Measurements from ENCODE around the gene ITFG2.

Gene ITFG2

GRCh38 chr12:2795291-2796186, 16.9 kb upstream of the ITFG2 start:
- DNase-seq = peak; percentile 68

GRCh38 chr12:2796187-2796666, 16.2 kb upstream of the ITFG2 start:
- no peak for DNase-seq

DNA sequence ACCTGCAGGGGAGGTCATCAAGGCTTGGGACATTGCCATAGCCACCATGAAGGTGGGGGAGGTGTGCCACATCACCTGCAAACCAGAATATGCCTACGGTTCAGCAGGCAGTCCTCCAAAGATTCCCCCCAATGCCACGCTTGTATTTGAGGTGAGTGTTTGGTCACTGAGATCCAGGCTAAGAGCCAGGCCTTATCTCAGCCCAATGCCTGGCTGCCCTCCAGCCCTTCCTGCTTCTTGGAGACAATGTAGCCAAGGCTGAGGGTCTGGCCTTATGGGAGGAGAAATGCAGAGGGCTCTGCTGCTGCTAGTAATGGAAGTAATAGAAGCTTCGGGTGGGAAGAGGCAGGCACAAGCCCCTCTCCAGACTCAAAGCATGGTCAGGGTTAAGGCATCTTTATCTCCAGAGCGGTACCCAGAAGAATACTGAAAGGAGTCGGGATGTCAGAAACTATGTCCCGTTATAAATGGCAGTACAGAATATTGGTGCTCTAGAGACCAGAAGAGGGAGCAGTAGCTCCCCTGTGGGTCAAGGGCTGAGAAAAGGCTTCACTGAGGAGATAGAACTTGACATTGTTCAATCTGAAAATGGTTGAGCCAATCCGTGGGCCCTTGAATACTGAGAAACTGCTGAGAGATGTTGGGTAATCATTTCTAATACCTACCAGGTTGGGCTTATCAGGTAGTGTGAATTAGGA, 14.6 kb upstream of the ITFG2 start:
- no peak for DNase-seq

DNA sequence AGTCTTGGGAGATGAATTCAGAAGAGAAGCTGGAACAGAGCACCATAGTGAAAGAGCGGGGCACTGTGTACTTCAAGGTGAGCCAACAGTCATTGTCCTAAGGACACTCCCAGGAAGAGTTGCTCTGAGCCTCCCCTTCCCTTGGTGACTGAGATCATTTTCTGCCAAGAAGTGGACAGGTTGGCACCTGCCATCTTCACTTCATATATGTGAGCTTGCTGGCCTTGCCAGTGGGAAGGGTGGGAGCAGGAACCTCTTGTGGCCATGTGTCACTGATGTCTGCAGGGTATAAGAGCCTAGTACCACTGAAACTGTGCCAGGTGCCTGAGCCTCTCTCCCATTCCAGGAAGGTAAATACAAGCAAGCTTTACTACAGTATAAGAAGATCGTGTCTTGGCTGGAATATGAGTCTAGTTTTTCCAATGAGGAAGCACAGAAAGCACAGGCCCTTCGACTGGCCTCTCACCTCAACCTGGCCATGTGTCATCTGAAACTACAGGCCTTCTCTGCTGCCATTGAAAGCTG, 12.4 kb upstream of the ITFG2 start:
- no peak for DNase-seq

GRCh38 chr12:2801044-2801783, 11.3 kb upstream of the ITFG2 start:
- no peak for DNase-seq

GRCh38 chr12:2803635-2804392, 8.7 kb upstream of the ITFG2 start:
- no peak for DNase-seq

DNA sequence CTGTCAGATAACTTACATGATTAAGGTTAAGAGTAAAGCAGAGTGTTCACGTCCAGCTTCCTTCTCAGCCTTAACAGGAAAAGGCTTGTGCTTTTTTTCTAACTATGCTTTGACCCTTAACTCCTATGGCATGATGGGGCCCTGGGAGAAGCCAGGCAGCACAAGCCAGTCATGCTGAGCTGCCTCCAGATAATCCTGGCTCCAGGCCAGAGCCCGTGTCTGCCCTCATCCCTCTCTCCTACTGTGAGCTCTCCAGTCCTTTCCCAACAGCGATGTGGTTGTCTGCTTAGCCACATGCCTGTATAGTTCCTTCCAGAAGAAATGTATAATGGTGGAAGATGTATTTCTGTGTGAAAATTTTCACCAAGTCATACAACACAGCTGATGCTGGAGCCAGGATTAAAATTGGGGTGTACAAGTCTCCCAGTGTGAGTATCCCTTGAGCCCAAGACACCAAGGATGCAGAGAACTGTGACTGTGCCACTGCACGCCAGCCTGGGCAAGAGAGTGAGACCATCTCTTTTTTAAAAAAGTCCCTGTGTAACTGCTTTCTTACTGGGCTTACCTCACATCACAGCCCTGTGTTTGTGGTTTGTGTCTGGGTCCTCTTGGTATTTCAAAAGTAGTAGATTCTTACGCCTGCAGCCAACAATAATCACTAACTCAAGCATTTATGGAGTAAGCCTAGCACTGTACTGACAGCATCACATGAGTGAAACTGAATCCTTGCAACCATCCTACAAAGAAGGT, 7.9 kb upstream of the ITFG2 start:
- DNase-seq = no peak

GRCh38 chr12:2805143-2805520, 7.3 kb upstream of the ITFG2 start:
- no peak for DNase-seq

DNA sequence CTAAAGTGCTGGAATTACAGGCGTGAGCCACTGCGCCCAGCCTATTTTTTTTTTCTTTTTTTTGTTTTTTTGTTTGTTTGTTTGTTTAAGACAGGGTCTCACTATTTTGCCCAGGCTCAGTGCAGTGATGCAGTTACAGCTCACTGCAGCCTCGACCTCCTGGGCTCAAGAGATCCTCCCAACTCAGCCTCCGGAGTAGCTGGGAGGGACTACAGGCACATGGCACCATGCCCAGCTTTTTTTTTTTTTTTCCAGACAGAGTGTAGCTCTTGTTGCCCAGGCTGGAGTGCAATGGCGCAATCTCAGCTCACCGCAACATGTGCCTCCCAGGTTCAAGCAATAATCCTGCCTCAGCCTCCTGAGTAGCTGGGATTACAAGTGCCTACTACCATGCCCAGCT, 5.8 kb upstream of the ITFG2 start:
- DNase-seq = no peak

DNA sequence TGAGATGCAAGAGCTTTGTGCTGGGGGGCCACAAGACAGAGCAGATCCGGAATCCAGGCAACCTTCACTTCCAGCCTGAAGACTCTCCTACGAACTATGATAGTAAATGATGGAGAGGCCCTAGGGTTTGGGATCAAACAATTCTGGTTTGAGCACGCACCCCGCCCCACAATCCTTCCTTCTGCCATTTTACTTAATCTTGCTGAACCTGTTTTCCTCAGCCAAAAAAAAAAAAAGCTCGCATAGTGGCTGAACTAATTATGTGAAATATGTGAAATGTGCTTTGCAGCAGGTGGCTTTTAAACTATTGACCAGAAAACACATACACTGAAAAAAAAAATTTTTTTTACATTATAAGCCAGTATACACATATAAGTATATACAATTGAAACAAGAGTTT, 667 bp upstream of the ITFG2 start:
- no peak for DNase-seq

DNA sequence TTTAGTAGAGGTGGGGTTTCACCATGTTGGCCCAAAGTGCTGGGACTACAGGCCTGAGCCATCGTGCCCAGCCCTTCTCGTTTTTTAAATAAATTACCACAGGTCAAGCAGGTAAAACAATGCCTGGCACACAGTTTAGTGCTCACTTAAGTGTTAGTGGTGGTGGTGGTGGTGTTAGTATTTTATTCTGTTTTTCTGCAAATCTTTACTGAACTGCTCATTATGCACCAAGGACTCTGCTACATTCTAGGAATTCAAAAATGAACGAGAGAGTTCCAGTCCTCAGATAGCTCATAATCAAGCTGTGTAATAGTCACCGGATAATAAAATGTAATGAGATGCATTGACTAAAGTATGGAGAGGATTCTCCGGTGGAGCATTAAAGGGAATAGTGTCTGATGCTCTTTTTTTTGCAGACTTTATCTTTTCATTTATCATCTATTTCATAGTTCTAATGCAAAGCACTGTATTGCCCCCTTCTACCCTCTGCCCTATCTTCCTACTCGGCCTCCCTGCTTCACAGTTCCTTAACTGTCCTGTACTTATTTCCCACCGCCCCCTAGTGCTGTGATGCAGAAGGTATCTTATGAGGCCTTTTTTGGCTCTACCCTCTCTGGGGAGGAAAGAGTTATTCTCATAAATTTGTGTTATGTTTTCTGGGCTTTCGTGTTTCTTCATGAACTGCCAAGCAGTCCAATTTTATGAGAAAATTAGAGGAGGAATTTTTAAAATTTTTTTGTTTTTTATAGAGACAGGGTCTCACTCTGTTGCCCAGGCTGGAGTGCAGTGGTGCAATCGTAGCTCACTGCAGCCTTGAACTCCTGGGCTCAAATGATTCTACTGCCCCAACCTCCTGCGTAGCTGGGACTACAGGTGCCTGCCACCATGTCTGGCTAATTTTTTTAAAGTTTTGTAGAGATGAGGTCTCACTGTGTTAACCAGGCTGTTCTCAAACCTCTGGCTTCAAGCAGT, 1.0 kb downstream of the ITFG2 start:
- peak; percentile 51 for DNase-seq

DNA sequence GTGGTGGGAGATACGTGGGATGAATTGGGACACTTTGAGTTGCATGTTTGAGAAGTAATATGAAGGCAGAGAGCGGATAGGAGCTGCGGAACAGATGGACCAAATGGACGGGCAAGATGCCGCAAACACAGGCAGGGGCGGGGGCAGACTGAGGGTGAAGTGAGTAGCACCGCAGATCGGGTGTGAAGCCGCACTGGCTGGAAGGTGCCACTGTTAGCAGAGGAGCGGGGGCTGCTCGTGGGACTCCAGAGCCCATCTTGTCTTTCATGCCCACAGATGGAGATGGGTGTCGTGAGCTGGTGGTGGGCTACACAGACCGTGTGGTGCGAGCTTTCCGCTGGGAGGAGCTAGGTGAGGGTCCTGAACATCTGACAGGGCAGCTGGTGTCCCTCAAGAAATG, 7.3 kb downstream of the ITFG2 start:
- no peak for DNase-seq

- no peak for DNase-seq
These were observed 8.0 kb downstream of the ITFG2 start for GRCh38 chr12:2820432-2820831.

- DNase-seq = no peak
These were observed 11.0 kb downstream of the ITFG2 start for GRCh38 chr12:2823483-2823882.

DNA sequence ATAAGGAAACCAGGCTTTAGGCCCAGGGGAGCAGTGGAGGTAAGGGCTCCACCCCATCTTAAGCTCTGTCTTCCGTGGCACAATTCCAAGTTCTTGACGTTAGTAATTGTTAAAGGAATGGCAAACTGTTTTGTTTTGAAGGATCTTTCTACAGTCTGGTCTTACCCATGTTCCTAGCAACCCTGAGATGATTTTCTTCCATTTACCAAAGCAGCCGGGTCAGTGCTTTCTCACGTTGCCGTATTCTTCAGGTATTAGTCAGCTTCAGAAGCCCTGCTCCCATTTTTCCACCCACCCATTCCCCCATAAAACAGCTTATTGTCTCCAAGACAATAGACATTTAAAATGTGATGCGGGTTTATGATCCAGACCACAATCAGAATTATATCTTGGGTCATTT, 12.1 kb downstream of the ITFG2 start:
- DNase-seq = no peak

DNA sequence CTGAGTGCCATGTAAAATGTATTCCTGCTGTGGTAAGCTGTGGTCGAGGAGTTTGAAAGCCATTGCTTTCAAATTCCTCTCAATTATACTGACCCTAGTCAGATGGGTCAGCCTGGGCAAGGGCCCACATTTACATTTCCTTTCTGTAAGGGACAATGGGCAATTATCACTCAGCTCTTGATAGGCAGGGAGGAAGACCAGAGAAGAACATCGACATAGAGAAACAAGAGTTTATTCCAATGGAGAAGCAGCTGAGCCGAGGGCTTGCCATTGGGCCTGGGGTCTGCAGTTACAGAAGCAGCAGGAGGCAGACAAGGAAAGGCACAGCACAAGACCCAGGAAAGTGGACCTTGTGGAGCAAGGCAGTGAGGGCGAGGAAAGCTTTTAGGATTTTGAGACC, 12.7 kb downstream of the ITFG2 start:
- no peak for DNase-seq

- DNase-seq = no peak
These were observed 13.6 kb downstream of the ITFG2 start for GRCh38 chr12:2826036-2826435.

- no peak for DNase-seq
These were observed 14.4 kb downstream of the ITFG2 start for GRCh38 chr12:2826721-2827515.

DNA sequence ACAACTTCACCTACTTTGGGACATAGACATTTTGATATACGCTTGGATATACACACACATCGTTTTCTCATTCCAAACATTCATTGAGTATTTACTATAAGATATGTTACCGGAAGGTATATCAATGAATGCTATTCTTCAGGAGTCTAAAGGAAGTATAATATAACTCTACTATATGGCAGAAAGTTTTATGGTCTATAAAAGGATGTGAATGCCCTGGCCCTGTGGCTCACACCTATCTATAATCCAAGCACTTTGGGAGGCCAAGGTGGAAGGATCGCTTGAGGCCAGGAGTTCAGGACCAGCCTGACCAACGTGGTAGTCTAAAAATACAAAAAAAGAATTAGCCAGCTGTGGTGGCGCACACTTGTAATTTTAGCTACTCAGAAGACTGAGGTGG, 16.8 kb downstream of the ITFG2 start:
- DNase-seq = no peak

Data from stimulated activated CD4-positive, alpha-beta T cell treated with anti-CD3 and anti-CD28 coated beads, Interleukin-1b, Interleukin-23, amount 100 ng/mL, for 48 hours (primary cell).